ENCODE results near the gene PTPRR. TPM values are rescaled to one million over a fixed set of nuclear protein-coding genes. Genes with fewer than 3 reads are reported as not detected.

Gene PTPRR
- total RNA-seq, 1 experiment from 2014 or later, result 1.3 TPM

GRCh38 chr12:70639535-70639934, 281.0 kb downstream of the PTPRR start:
- no peaks in the 10 kb centered on the region for H3K4me1 Mint-ChIP-seq (ENCODE audit: low read depth, unreplicated experiment)
- no peak for TF ChIP-seq CTCF (IDR thresholded peaks at IDR 0.05; ENCODE audit: insufficient read depth in 1 of 2, low read depth in 1 of 2, low read length in 1 of 2, severe bottlenecking in 1 of 2, unreplicated experiment in 1 of 2)
- BruUV-seq (replicated peaks), result no TSS peak
- H3K27ac Mint-ChIP-seq (ENCODE audit: unreplicated experiment), result no peak overlapping the region
- H3K9me3 ChIP-seq, result no peaks in the 10 kb centered on the region
- DNase-seq, result no peak
- POLR2A ChIA-PET, result no interaction called here
- no peak overlapping the region for H3K4me3 Mint-ChIP-seq (ENCODE audit: unreplicated experiment)
- CTCF ChIA-PET, result no interaction called here
- no peaks in the 10 kb centered on the region for H3K36me3 ChIP-seq (ENCODE audit: control insufficient read depth, insufficient read depth, low read length)
- H3K27me3 ChIP-seq (replicated peaks; ENCODE audit: control insufficient read depth, insufficient read depth, low read length), result no peaks in the 10 kb centered on the region
- no peaks in the 10 kb centered on the region for H3K36me3 Mint-ChIP-seq (ENCODE audit: insufficient read depth, unreplicated experiment)
- no peaks in the 10 kb centered on the region for H3K27me3 Mint-ChIP-seq (ENCODE audit: insufficient read depth, unreplicated experiment)
- no peak overlapping the region for H3K4me3 ChIP-seq (ENCODE audit: low read depth, low read length)
- intact Hi-C loops (cut with micrococcal nuclease; ENCODE audit: unreplicated experiment), result no loop called here
- H3K4me1 ChIP-seq, result no peaks in the 10 kb centered on the region
- H3K9me3 Mint-ChIP-seq (ENCODE audit: unreplicated experiment), result no peaks in the 10 kb centered on the region

DNA sequence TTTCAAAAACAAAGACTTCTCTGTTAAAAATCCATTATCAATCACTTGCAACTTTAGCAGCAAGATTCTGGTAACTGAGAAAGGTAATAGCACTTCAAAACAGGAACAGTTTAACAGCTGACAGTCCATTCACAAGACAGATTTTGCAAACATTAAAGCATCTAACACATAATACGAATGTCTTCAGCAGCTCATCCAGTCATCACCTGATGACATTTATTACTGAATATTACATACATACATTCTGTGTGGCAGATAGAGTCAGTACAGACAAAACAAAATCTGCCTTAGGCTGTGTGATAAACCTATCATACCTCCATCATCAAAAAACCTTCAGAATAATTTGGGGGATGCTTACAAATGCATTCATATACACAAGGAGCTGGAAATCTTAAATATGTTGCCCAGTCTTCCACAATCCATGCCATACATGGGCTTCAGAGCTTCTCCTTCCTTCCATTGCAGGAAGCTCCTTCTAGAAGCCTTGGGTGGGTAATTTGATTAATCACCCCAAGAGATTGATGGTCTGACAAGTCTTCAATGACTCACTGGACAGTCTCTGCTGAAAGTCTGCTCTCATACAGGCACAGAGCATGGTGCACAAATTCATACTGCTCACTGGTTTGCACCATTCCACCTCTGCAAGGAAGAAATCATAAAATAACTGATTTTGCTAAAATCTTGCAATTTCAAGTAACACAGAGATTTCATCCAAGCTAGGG, 281.7 kb downstream of the PTPRR start:
- no peak for TF ChIP-seq CTCF (IDR thresholded peaks at IDR 0.05; ENCODE audit: insufficient read depth in 1 of 2, low read depth in 1 of 2, low read length in 1 of 2, severe bottlenecking in 1 of 2, unreplicated experiment in 1 of 2)
- no peak for DNase-seq
- H3K4me3 ChIP-seq (ENCODE audit: low read depth, low read length), result no peak overlapping the region
- POLR2A ChIA-PET, result no interaction called here
- no peaks in the 10 kb centered on the region for H3K4me1 Mint-ChIP-seq (ENCODE audit: low read depth, unreplicated experiment)
- intact Hi-C loops (cut with micrococcal nuclease; ENCODE audit: unreplicated experiment), result no loop called here
- no peaks in the 10 kb centered on the region for H3K4me1 ChIP-seq
- H3K4me3 Mint-ChIP-seq (ENCODE audit: unreplicated experiment), result no peak overlapping the region
- no peaks in the 10 kb centered on the region for H3K9me3 ChIP-seq
- no peaks in the 10 kb centered on the region for H3K36me3 Mint-ChIP-seq (ENCODE audit: insufficient read depth, unreplicated experiment)
- H3K9me3 Mint-ChIP-seq (ENCODE audit: unreplicated experiment), result no peaks in the 10 kb centered on the region
- no TSS peak for BruUV-seq (replicated peaks)
- no peak overlapping the region for H3K27ac Mint-ChIP-seq (ENCODE audit: unreplicated experiment)
- H3K27me3 Mint-ChIP-seq (ENCODE audit: insufficient read depth, unreplicated experiment), result no peaks in the 10 kb centered on the region
- H3K27me3 ChIP-seq (replicated peaks; ENCODE audit: control insufficient read depth, insufficient read depth, low read length), result no peaks in the 10 kb centered on the region
- CTCF ChIA-PET, result interaction anchor here (0.6 kb wide), 1 partner anchor 19 kb away, joined by 3 read pairs; no protein-coding TSS in a partner anchor
- H3K36me3 ChIP-seq (ENCODE audit: control insufficient read depth, insufficient read depth, low read length), result no peaks in the 10 kb centered on the region

DNA sequence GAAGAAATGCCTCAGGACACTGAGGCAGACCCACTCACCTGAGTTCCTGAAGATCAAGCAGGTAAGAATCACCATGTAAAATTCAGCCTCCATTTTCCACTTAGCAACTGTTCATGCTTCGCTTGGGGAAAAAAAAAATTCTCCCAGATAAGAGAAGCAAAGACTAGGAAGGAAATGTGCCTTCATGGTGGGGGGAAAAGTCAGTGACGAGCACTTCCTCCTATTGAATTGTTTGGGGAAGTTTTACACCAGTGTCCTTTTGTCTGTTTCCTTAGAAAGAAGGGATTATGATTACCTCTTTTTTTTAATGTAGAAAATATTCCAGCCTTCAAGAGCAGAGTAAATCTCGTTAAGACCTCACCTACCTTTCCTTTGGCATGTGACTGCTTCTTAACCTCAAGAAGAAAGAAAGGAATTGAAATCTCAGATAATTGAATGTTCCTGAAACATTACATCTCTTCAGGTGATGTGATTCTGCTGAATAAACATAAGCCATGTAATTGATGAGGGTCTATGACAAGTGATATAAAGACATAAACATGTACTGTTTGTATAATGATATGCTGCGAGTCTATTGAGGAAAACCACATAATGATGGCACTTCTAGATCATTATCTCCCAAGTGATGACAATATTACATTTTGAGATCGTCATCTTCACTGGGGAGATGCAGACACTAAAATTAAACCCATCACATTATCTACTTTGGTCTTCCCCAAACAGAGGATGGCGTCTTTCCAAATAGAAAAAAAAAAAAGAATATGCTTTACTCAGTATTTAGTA, 283.0 kb downstream of the PTPRR start, which contains the start of gene PTPRB:
Gene PTPRB, minus strand, starts transcription at position 127 of the 783 bp plus-strand sequence. Its CDS starts 34 bp downstream, at position 93.
- no TSS peak for BruUV-seq (replicated peaks)
- TF ChIP-seq CTCF (IDR thresholded peaks at IDR 0.05; ENCODE audit: insufficient read depth in 1 of 2, low read depth in 1 of 2, low read length in 1 of 2, severe bottlenecking in 1 of 2, unreplicated experiment in 1 of 2), result no peak
- intact Hi-C loops (cut with micrococcal nuclease; ENCODE audit: unreplicated experiment), result no loop called here
- H3K27me3 Mint-ChIP-seq (ENCODE audit: insufficient read depth, unreplicated experiment), result no peaks in the 10 kb centered on the region
- Histone ChIP-seq H3K36me3 (ENCODE audit: control insufficient read depth, insufficient read depth, low read length) (no peaks in the 10 kb centered on the region), H3K4me3 (ENCODE audit: low read depth, low read length) (no peak within 1 kb of the TSS), H3K4me1 (no peaks in the 10 kb centered on the region), H3K27me3 (replicated peaks; ENCODE audit: control insufficient read depth, insufficient read depth, low read length) (no peaks in the 10 kb centered on the region), H3K9me3 (no peaks in the 10 kb centered on the region)
- POLR2A ChIA-PET, result no interaction called here
- H3K4me1 Mint-ChIP-seq (ENCODE audit: low read depth, unreplicated experiment), result no peaks in the 10 kb centered on the region
- no peak for DNase-seq
- H3K9me3 Mint-ChIP-seq (ENCODE audit: unreplicated experiment), result no peaks in the 10 kb centered on the region
- H3K4me3 Mint-ChIP-seq (ENCODE audit: unreplicated experiment), result no peak within 1 kb of the TSS
- H3K27ac Mint-ChIP-seq (ENCODE audit: unreplicated experiment), result no peak within 1 kb of the TSS
- no peaks in the 10 kb centered on the region for H3K36me3 Mint-ChIP-seq (ENCODE audit: insufficient read depth, unreplicated experiment)
- CTCF ChIA-PET, result interaction anchor here (0.6 kb wide), 1 partner anchor 18 kb away, joined by 3 read pairs; no protein-coding TSS in a partner anchor
